NB4 (cell line): ENCODE data around the gene MIAT.

Source experiments
- DNase-seq: peaks from one replicate; pipeline ENCODE4 v3.0.0; 2010; ENCODE audit warnings: low read depth
- H3K4me3 ChIP-seq: one replicate; pipeline ENCODE4 v1.5.1; 2011; ENCODE audit warnings: mild to moderate bottlenecking, low read depth, low read length, moderate library complexity
- MAX ChIP-seq: IDR thresholded peaks from 2 replicates; pipeline ENCODE4 v1.6.1; 2011; ENCODE audit warnings: low read depth, low read length
- MYC ChIP-seq: IDR thresholded peaks from 2 replicates; pipeline ENCODE4 v1.6.1; 2011; ENCODE audit warnings: low read depth, low read length
- POLR2A ChIP-seq: IDR thresholded peaks from 2 replicates; pipeline ENCODE4 v1.6.1; 2011; ENCODE audit warnings: mild to moderate bottlenecking; ENCODE audit not compliant: insufficient read length; ENCODE audit errors: extremely low read depth
- TF ChIP-seq, protein P1 (sequence below): IDR thresholded peaks from one replicate; pipeline ENCODE4 v1.5.1; 2012; ENCODE audit warnings: low read depth, low read length

The MIAT gene

DNA sequence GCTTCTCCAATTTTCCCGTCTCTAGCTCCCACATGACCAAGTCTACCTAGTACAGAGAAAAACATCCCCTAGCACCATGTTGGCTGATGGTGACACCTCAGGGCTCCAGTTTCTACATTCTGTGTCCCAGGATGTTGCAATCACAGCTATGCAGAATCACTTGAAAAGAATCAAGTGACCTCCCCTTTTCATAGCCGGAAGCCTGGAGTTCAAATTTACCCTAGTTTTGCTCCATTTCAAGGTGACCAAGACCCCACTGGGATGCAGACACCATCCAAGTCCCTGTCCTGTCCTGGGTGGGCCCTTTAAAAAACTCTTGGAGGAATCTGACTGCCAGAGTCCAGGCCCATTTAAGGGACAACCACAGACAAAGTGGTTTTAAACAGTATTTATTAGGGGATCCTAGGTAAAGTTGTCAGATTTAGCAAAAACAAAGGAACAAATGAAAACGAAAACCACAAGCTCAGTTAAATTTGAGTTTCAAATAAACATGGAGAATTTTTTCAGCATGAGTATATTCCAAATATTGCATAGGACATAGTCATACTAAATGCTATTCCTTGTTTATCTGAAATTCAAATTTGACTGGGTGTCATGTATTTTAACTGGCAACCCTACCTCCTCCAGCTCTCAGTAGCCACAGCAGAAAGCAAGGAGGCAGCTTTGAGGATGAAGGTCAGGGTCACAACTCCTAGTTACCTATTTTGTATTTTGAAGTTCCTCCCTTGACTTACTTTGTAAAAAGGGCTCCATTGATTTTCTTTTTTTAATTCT, 52.4 kb downstream of the MIAT start:
- TF ChIP-seq, protein P1, sequence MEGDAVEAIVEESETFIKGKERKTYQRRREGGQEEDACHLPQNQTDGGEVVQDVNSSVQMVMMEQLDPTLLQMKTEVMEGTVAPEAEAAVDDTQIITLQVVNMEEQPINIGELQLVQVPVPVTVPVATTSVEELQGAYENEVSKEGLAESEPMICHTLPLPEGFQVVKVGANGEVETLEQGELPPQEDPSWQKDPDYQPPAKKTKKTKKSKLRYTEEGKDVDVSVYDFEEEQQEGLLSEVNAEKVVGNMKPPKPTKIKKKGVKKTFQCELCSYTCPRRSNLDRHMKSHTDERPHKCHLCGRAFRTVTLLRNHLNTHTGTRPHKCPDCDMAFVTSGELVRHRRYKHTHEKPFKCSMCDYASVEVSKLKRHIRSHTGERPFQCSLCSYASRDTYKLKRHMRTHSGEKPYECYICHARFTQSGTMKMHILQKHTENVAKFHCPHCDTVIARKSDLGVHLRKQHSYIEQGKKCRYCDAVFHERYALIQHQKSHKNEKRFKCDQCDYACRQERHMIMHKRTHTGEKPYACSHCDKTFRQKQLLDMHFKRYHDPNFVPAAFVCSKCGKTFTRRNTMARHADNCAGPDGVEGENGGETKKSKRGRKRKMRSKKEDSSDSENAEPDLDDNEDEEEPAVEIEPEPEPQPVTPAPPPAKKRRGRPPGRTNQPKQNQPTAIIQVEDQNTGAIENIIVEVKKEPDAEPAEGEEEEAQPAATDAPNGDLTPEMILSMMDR = no peak
- no peak for TF ChIP-seq MYC
- TF ChIP-seq POLR2A = no peak
- TF ChIP-seq MAX = no peak
- DNase-seq = no peak
- H3K4me3 ChIP-seq = no peak overlapping the region

DNA sequence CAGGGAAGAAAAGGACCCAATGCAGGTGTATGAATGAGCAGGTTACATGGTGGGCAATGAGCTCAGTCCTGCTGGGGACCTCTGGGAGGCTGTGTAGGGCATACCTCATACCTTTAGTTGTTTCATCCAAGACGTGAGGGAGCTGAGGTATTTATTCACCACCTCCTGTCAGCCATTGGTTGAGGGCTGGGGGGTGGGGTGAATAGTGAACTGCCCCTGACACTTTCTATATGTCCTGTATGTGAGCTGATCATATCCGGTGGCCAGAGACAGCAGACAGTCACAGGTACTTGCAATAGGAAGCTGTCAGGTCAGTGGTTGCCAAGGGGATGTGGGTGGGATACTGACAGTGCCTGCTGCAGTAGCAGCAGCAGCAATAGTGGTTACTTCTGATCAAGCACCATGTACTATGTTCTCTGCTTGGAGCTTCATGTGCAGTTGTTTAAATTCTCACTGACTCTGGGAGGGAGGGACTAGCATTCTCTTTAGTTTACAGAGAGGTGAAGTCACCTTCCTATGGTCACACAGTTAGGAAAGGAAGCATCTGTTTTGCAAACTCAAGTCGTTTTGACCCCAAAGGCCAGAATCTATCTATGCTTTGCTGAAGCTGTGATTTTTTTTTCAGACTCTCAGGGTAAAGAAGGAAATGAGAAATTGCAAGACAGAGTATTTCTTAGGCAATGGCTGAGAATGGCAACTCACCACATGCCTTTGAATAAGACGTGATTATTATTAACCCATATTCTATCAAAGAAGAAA, 54.0 kb downstream of the MIAT start:
- TF ChIP-seq, protein P1 = no peak
- no peak for TF ChIP-seq POLR2A
- TF ChIP-seq MYC = no peak
- no peak for TF ChIP-seq MAX
- H3K4me3 ChIP-seq = no peak overlapping the region
- no peak for DNase-seq

- no peak overlapping the region for H3K4me3 ChIP-seq
- TF ChIP-seq, protein P1 = no peak
- TF ChIP-seq POLR2A (no peak), MAX (no peak), MYC (no peak)
- DNase-seq = no peak
Measured at GRCh38 chr22:26712158-26712557, 54.8 kb downstream of the MIAT start.

DNA sequence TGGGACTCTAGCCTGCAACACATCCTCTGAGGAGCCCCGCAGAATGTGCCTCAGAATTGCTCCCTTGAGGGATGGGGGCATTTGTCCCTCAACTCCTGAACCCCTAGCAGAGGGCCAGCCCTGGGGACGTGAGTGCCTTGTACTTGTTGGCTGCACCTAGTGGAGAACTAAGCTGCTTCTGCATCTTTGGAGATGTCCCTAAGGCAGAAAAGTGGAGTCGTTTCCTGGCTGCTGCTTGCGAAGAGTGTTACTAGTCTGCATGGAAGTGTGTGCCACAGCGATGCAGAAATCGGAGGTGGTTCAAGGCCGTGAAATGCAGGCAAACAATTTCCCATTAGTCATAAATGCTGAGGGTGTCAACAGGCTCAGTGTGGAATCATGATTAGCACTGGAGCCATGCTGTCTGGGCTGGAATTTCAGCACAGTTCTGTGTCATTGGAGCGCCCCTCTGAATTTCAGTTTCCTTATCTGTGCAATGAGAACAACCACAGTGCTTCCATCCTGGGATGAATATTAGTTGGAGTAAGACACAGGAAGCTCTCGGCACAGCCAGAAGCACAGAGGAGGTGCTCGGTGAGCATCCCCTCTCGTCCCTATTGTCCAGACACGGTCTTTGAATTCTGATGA, 56.5 kb downstream of the MIAT start:
- DNase-seq = no peak
- no peak for TF ChIP-seq MYC
- no peak for TF ChIP-seq MAX
- TF ChIP-seq, protein P1 = no peak
- no peak for TF ChIP-seq POLR2A

GRCh38 chr22:26714971-26715370, 57.6 kb downstream of the MIAT start:
- DNase-seq = no peak
- TF ChIP-seq MYC = no peak
- TF ChIP-seq MAX = no peak
- TF ChIP-seq POLR2A = no peak
- TF ChIP-seq, protein P1 = no peak
- H3K4me3 ChIP-seq = no peak overlapping the region

More for the DNA sequence above, 56.5 kb downstream of the MIAT start:
- no peak overlapping the region for H3K4me3 ChIP-seq
